Mesothelial cell of epicardium (in vitro differentiated cells): Measurements from ENCODE around the gene EGFL8. TPM values are rescaled to one million over a fixed set of nuclear protein-coding genes. Genes with fewer than 3 reads are reported as not detected.

Experiments used
- DNase-seq, 2 experiments: peaks; one replicate each; pipeline ENCODE4 v3.0.0; 2021; ENCODE audit warnings: low spot score in 2 of 2; ENCODE audit not compliant: unreplicated experiment in 2 of 2
- H3K27ac Mint-ChIP-seq: 2 replicates; pipeline ENCODE4 v1.8.0; 2021; ENCODE audit warnings: mixed read lengths
- H3K27me3 Mint-ChIP-seq: 2 replicates; pipeline ENCODE4 v1.8.0; 2021; ENCODE audit warnings: low read depth, mixed read lengths
- H3K36me3 Mint-ChIP-seq: 2 replicates; pipeline ENCODE4 v1.8.0; 2021; ENCODE audit warnings: mixed read lengths
- H3K4me1 Mint-ChIP-seq: 2 replicates; pipeline ENCODE4 v1.8.0; 2021; ENCODE audit warnings: mixed read lengths
- H3K4me3 Mint-ChIP-seq: 2 replicates; pipeline ENCODE4 v1.8.0; 2021; ENCODE audit warnings: mild to moderate bottlenecking, moderate library complexity, mixed read lengths
- H3K9me3 Mint-ChIP-seq: 2 replicates; pipeline ENCODE4 v1.8.0; 2021; ENCODE audit warnings: mixed read lengths
- microRNA-seq: library from miRNA; unstranded; fragments of <30 nt; microRNA quantifications from one replicate; pipeline ENCODE4 v1.2.0, GENCODE V29; 2021; ENCODE audit warnings: inconsistent platforms, mixed read lengths
- total RNA-seq: library from RNA; stranded (reverse); gene quantifications from 3 replicates; pipeline ENCODE4 v1.2.1, GENCODE V29; 2021
- TF ChIP-seq, protein P1 (sequence below): fragments of 200-600 bp; sonication (generic); IDR thresholded peaks from one replicate; pipeline ENCODE4 v1.5.0; 2021; ENCODE audit warnings: antibody characterized with exemption; ENCODE audit not compliant: unreplicated experiment

EGFL8 gene
- total RNA-seq, 1 donor from 2014 or later = 48.3 TPM

DNA sequence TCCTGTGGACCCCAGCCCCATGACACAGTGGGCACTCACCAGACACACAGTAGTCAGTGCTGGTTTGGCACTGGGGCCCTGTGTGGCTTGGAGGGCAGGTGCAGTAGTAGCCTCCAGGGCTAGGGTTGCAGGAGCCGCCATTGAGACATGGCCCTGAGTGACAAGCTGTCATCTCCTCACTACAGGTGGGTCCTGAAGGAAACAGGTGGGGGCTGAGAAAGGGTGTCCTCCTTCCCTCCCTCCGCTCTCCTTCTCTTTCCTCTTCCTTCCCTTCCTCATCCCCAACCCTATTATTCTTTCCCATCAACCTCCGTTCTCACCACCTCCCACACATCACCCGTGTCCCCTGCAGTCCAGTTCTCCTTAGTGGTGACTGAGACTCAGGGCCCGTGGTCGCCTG, 49.3 kb downstream of the EGFL8 start:
- Mint-ChIP-seq H3K27ac (no peak overlapping the region), H3K27me3 (peaks cover 36% of the 10 kb centered on the region), H3K4me3 (no peak overlapping the region), H3K9me3 (no peaks in the 10 kb centered on the region), H3K4me1 (no peaks in the 10 kb centered on the region), H3K36me3 (no peaks in the 10 kb centered on the region)
- TF ChIP-seq, protein P1, sequence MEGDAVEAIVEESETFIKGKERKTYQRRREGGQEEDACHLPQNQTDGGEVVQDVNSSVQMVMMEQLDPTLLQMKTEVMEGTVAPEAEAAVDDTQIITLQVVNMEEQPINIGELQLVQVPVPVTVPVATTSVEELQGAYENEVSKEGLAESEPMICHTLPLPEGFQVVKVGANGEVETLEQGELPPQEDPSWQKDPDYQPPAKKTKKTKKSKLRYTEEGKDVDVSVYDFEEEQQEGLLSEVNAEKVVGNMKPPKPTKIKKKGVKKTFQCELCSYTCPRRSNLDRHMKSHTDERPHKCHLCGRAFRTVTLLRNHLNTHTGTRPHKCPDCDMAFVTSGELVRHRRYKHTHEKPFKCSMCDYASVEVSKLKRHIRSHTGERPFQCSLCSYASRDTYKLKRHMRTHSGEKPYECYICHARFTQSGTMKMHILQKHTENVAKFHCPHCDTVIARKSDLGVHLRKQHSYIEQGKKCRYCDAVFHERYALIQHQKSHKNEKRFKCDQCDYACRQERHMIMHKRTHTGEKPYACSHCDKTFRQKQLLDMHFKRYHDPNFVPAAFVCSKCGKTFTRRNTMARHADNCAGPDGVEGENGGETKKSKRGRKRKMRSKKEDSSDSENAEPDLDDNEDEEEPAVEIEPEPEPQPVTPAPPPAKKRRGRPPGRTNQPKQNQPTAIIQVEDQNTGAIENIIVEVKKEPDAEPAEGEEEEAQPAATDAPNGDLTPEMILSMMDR = no peak
- DNase-seq = no peak

DNA sequence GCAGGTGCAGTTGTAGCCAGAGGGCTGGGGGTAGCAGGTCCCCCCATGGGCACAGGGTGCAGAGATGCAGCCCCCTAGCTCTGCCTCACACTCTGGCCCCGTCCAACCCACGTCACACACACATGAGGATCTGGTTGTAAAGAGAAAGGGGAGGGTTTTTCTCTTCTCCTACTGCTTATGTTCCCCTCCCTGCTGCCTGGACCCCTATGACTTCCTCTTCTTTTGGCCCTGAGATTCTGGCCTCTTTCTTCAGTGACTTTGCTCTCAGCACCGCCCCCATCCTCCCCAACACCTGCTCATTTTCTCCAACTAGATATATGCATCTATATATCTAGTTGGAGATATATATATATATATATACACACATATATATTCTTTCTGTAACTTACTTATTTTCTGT, 49.7 kb downstream of the EGFL8 start:
- Mint-ChIP-seq H3K27me3 (peaks cover 36% of the 10 kb centered on the region), H3K4me3 (no peak overlapping the region)
- TF ChIP-seq, protein P1 = no peak

DNA sequence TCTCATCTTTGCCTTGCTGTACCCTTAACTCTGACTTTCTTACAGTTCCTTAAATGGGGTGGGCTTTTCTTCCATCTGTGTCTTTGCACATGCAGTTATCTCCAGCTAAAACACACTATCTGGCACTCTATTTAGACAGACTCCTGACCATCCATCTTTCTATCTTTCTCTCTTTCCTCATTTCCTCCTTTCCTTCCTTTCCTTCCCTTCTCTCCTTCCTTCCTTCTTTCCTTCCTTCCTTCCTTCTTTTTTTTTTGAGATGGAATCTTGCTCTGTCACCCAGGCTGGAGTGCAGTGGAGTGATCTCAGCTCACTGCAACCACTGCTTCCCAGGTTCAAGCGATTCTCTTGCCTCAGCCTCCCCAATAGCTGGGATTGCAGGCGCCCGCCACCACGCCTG, 51.2 kb downstream of the EGFL8 start:
- Mint-ChIP-seq H3K36me3 (no peaks in the 10 kb centered on the region), H3K27me3 (peaks cover 43% of the 10 kb centered on the region), H3K27ac (no peak overlapping the region), H3K4me3 (no peak overlapping the region), H3K4me1 (no peaks in the 10 kb centered on the region), H3K9me3 (no peaks in the 10 kb centered on the region)
- TF ChIP-seq, protein P1 = no peak
- DNase-seq = no peak

More for the DNA sequence above, 49.7 kb downstream of the EGFL8 start:
- no peaks in the 10 kb centered on the region for H3K4me1 Mint-ChIP-seq
- no peak overlapping the region for H3K27ac Mint-ChIP-seq
- no peaks in the 10 kb centered on the region for H3K36me3 Mint-ChIP-seq
- H3K9me3 Mint-ChIP-seq = no peaks in the 10 kb centered on the region
- DNase-seq = no peak

DNA sequence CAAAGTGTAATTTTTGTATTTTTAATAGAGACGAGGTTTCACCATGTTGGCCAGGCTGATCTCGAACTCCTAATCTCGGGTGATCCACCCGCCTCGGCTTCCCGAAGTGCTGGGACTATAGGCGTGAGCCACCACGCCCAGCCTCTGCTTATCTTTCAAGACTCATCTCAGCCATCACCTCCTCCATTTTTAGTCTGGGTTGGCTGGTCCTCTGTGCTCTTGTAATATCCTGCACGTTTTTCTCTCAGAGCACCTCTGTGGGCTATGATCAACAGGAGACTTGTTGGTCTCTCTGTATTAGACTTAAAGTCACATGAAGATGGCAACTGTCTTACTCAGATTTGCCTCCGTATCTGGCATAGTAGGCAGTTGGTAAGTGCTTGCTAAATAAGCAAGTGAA, 51.9 kb downstream of the EGFL8 start:
- no peaks in the 10 kb centered on the region for H3K36me3 Mint-ChIP-seq
- TF ChIP-seq, protein P1 = no peak

GRCh38 chr6:32216998-32217397, 52.6 kb downstream of the EGFL8 start:
- Mint-ChIP-seq H3K36me3 (no peaks in the 10 kb centered on the region), H3K27ac (no peak overlapping the region), H3K4me1 (no peaks in the 10 kb centered on the region), H3K27me3 (peaks cover 51% of the 10 kb centered on the region), H3K9me3 (no peaks in the 10 kb centered on the region), H3K4me3 (no peak overlapping the region)
- DNase-seq = no peak
- TF ChIP-seq, protein P1 = no peak

More for the DNA sequence above, 51.9 kb downstream of the EGFL8 start:
- Mint-ChIP-seq H3K27ac (no peak overlapping the region), H3K4me1 (no peaks in the 10 kb centered on the region), H3K9me3 (no peaks in the 10 kb centered on the region), H3K27me3 (peaks cover 47% of the 10 kb centered on the region), H3K4me3 (no peak overlapping the region)
- DNase-seq = no peak

Small RNA genes within 50 kb of the gene (microRNA-seq; reads per million reads assigned to microRNA genes)
- 7.0 reads per million, percentile 26 among the genes with 10 or more reads in this experiment for gene MIR6721
- gene MIR6833 = 1.2 reads per million

Other genes with a start within 250 kb of the EGFL8 start
- 1.6 to 2.9 TPM (median 2.7 TPM) in 3 replicates for gene C2, start 236.9 kb upstream of the EGFL8 start, total RNA-seq
- gene CFB, start 218.5 kb upstream of the EGFL8 start, total RNA-seq = 1.4 to 2.4 TPM (median 1.8 TPM) in 3 replicates
- 55.5 to 60.0 TPM (median 59.8 TPM) in 3 replicates for gene NELFE, start 205.6 kb upstream of the EGFL8 start, total RNA-seq
- 78.6 to 84.3 TPM (median 82.0 TPM) in 3 replicates for gene SKIC2, start 205.4 kb upstream of the EGFL8 start, total RNA-seq
- 25.2 to 28.1 TPM (median 26.1 TPM) in 3 replicates for gene DXO, start 192.5 kb upstream of the EGFL8 start, total RNA-seq
- 12.0 to 15.3 TPM (median 12.3 TPM) in 3 replicates for gene C4A, start 182.5 kb upstream of the EGFL8 start, total RNA-seq
- 10.4 to 12.5 TPM (median 11.5 TPM) in 3 replicates for gene C4B, start 149.8 kb upstream of the EGFL8 start, total RNA-seq
- 0.58 to 1.2 TPM (median 0.91 TPM) in 3 replicates for gene CYP21A2, start 126.2 kb upstream of the EGFL8 start, total RNA-seq
- gene TNXB, start 55.3 kb upstream of the EGFL8 start, total RNA-seq = 10.8 to 13.9 TPM (median 13.6 TPM) in 3 replicates
- gene ATF6B, start 36.3 kb upstream of the EGFL8 start, total RNA-seq = 95.8 to 99.8 TPM (median 96.3 TPM) in 3 replicates
- 5.4 to 6.0 TPM (median 6.0 TPM) in 3 replicates for gene FKBPL, start 34.3 kb upstream of the EGFL8 start, total RNA-seq
- gene PRRT1, start 12.7 kb upstream of the EGFL8 start, total RNA-seq = 3.0 to 4.5 TPM (median 3.4 TPM) in 3 replicates
- gene PPT2, start 10.5 kb upstream of the EGFL8 start, total RNA-seq = 49.3 to 58.6 TPM (median 51.5 TPM) in 3 replicates
- gene AGPAT1, start 11.5 kb downstream of the EGFL8 start, total RNA-seq = 63.2 to 69.0 TPM (median 64.6 TPM) in 3 replicates
- gene RNF5, start 13.8 kb downstream of the EGFL8 start, total RNA-seq = 60.7 to 62.8 TPM (median 62.1 TPM) in 3 replicates
- 23.7 to 28.1 TPM (median 27.5 TPM) in 3 replicates for gene AGER, start 19.7 kb downstream of the EGFL8 start, total RNA-seq
- gene PBX2, start 25.6 kb downstream of the EGFL8 start, total RNA-seq = 236 to 250 TPM (median 246 TPM) in 3 replicates
- 7.6 to 10.1 TPM (median 8.6 TPM) in 3 replicates for gene GPSM3, start 28.0 kb downstream of the EGFL8 start, total RNA-seq
- gene NOTCH4, start 59.5 kb downstream of the EGFL8 start, total RNA-seq = 2.3 to 2.6 TPM (median 2.5 TPM) in 3 replicates
- not detected in 3 replicates for gene TSBP1, start 207.3 kb downstream of the EGFL8 start, total RNA-seq
- not detected in 3 replicates for gene BTNL2, start 242.6 kb downstream of the EGFL8 start, total RNA-seq